Limb (tissue), 2 donors: Measurements from ENCODE around the gene ARRDC1.
"Not testable (repeated sequence)": the region's sequence is repeated elsewhere in the genome, so short reads cannot be mapped to it uniquely, and the experiment has no call there.

Experiments used
- DNase-seq, 2 donors: peaks; one replicate each; pipeline ENCODE4 v3.0.0-alpha.2; 2016; ENCODE audit errors: extremely low spot score in 2 of 2

ARRDC1 gene

DNA sequence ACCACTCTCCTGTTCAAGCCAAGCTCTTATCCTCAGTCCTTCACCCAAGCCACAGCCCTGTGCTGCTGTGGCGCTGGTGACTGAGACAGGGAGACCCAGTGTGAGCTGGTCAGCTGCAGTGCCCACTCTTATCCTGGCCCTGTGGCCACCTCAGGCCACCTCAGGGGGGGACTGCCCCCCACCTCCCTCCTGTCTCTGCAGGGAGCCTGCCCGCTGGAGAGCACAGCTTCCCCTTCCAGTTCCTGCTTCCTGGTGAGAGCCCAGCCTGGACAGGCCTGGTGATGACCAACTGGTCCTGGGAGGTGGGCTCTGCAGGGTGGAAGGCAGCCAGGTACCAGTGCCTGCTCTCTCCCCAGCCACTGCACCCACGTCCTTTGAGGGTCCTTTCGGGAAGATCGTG, 7.8 kb downstream of the ARRDC1 start:
- DNase-seq = no peak

- DNase-seq = no peak
Measured at GRCh38 chr9:137613738-137614523, 8.4 kb downstream of the ARRDC1 start.

DNA sequence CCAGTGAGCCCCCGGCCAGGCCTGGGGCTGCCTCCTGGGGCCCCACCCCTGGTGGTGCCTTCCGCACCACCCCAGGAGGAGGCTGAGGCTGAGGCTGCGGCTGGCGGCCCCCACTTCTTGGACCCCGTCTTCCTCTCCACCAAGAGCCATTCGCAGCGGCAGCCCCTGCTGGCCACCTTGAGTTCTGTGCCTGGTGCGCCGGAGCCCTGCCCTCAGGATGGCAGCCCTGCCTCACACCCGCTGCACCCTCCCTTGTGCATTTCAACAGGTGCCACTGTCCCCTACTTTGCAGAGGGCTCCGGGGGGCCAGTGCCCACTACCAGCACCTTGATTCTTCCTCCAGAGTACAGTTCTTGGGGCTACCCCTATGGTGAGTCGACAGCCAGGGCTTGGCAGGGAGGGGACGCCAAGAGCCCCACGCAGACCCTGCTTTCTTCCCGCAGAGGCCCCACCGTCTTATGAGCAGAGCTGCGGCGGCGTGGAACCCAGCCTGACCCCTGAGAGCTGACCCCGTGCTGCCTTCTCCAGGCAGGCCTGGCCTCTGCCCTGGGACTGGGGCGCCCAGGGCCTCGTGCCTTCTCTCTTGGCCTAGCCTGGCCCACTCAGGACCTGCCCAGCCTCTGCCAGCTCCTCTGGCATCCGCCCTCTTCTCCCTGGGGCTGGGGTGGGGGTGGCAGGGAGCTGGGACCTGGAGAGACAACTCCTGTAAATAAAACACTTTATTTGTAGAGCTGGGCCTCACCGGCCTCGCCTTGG, 9.3 kb downstream of the ARRDC1 start:
- no peak for DNase-seq

GRCh38 chr9:137615387-137615871, 9.9 kb downstream of the ARRDC1 start:
- DNase-seq = no peak

DNA sequence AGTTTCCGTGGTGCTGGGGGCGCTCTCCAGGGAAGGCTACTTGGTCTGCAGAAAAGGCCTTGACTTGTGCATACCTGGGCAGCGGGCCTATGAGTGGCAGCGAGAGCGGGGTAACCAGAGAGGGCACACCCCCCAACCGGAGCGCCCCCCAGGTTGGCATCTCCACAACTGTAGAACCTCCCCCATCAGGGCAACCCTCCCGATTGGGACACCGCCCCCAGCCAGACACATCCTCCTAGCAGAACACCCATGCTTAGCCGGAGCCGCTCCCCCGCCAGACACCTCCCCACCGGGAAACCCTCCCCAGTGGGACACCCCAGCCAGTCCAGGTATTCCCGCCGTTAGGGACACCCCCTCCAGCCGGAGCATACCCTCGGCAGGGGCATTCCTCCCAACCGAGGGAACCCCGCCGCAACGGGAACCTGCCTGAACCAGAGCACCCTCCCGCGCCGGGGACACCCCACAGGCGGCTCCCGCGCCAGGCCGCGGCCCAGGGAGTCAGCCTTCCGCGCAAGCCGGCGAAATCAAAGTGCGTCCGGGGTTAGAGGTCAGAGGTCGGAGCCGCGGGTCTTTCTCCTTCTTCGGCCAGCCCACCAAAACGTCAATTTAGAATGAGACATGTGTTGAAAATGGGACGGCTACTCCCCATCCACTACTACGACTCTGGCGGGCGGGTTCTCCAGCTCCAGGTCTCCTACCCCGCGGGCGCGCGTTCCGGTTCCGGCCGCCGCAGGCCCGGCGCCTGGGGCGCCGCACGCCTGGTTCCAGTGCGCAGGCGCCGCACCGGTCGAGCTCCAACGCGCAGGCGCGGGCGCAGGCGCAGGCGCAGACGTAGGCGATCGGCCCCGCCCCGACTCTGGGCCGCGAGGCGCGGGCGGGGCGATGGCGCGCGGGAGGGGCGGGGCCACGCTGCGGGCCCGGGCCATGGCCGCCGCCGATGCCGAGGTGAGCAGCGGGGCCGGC, 12.9 kb downstream of the ARRDC1 start, which contains the start of gene EHMT1:
TSS of gene EHMT1 (plus strand) at position 901 of the 963 bp plus-strand sequence. CDS start at position 925, 24 bp downstream.
- DNase-seq = peak; percentile 91 to 95

- peak; percentile 38 to 57 for DNase-seq
Measured at GRCh38 chr9:137619240-137620047, 14.0 kb downstream of the ARRDC1 start.

DNA sequence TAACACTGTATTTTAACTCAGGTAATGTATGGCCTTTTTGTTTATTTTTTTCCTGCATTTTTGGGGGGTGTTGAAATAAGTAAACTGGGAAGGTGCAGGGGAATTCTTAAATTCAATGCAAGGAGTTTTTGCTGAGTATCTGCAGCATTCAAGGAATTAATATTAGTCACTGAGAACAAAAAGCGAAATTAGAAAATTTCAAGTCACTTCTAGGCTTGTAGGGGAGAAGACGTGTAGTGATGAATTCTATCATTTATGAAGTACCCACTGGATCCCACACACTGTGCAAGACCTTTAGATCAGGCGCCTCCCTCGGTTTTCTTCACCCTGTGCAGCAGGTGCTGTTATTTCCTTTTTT, 14.5 kb downstream of the ARRDC1 start:
- DNase-seq = no peak

- DNase-seq = no peak
Measured at GRCh38 chr9:137620581-137620980, 15.1 kb downstream of the ARRDC1 start.

GRCh38 chr9:137621131-137621757, 15.8 kb downstream of the ARRDC1 start:
- DNase-seq = no peak

GRCh38 chr9:137622211-137622610, 16.7 kb downstream of the ARRDC1 start:
- not testable (repeated sequence) for DNase-seq

DNA sequence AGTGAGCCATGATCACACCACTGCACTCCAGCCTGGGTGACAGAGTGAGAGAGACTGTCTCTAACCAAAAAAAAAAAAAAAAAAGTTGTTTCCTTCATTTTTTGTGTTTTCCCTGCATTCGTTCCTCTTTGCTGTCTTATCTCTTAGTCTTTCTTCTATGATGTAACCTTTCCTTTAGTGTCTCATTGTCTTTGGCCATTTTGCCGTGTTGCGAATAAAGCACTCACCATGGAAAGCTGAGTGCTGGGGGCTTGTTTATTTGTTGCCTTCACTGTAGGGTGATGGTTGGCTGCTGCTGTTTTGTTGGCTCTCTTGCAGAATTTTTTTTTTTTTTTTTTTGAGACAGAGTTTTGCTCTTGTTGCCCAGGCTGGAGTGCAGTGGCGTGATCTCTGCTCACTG, 21.0 kb downstream of the ARRDC1 start:
- no peak for DNase-seq

- not testable (repeated sequence) for DNase-seq
Measured at GRCh38 chr9:137627406-137627805, 21.9 kb downstream of the ARRDC1 start.

GRCh38 chr9:137630126-137630525, 24.6 kb downstream of the ARRDC1 start:
- DNase-seq = no peak

DNA sequence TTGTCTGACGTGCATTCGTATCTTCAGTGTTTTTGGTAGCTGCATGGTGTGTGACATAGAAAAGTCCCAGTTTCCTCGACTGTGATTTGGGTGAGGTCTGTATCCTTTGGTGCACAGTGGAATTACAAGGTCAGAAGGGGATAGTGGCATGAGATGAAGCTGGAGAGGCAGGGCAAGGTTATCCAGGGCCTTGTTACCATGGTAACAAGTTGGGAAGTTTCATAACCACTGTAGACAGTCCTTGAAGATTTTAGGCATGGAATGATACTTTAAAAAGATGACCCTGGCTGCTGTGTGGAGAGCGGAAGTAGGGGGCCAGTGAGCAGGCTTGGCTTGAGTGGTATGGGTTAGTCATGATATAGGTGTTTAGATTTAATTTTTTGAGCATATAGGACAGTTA, 25.2 kb downstream of the ARRDC1 start:
- DNase-seq = no peak

DNA sequence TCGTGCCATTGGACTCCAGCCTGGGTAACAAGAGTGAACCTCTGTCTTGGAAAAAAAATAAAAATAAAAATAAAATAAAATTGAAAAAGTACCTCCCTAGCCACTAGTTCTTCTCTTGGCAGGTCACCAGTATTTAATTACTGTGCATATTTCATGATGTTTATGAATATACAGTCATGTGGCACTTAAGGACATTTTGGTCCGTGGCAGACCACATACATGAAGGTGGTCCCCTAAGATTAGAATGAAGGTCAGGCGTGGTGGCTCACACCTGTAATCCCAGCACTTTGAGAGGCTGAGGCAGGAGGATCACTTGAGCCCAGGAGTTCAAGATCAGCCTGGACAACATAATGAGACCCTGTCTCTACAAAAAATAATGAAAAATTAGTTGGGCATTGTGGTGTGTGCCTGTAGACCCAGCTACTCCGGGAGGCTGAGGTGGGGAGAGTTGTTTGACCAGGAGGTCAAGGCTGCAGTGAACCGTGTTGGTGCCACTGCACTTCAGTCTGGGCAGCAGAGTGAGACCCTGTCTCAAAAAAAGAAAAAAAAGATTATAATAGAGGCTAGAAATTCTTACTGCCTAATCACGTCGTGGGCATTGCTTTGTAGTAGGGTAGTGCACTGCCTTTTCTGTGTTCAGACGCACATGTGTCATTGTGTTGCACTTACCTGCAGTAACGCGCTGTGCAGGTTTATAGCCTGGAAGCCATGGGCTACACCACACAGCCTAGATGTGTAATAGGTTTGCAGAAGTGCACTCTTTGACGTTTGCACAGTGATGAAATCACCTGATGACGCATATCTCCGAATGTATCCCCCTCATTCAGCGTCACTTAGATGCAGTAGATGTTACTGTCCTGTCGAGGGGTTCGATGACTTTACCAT, 26.1 kb downstream of the ARRDC1 start:
- no peak for DNase-seq

DNA sequence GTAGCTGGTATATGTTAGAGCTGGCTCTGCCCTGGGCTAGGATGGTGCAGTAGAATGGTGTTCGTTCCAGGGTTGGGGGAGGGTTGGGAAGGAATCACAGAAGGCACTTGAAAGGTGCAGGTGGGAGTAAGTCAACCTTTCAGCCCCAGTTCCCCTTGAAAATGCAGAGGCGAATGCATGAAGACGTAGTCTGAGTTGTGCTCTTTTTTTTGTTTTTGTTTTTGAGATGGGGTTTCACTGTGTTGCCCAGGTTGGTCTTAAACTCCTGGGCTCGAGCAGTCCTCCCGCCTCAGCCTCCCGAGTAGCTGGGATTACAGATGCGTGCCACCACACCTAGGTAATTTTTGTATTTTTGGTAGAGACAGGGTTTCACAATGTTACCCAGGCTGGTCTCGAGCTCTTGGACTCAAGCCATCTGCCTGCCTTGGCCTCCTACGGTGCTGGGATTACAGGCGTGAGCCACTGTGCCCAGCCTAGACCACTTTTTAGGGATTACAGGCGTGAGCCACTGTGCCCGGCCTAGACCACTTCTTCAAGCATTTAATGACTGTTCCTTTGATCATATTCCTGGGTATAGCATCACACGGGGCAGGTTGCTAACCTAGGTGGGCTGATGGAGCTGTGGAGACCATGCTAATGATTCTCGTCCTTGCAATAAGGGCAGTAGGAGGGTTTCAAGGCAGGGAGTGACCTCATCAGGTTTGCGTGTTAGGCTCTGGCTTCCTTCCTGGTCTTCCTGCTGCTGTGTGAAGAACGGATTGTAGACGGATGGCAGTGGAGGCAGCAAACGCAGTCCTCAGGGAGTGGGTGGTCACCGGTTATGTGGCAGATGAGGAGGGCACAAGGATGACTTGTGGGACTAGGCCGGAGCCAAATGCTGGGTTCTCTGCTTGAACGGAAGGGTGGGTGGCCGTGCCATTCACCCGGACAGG, 27.0 kb downstream of the ARRDC1 start:
- DNase-seq = no peak

DNA sequence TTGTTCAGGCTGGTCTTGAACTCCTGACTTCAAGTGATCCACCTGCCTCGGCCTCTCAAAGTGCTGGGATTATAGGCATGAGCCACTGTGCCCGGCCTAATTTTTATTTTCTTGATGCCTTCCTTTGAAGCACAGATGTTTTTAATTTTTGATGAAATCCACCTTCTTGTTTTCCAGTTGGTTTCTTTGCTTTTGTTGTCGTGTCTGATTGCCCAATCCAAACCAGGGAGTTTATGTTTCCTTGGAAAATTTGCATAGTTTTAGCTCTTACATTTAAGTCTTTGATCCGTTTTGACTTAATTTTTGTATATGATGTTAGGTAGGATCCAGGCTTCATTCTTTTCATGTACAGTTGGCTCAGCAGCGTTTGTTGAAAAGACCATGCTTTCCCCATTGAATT, 28.5 kb downstream of the ARRDC1 start:
- DNase-seq = no peak

DNA sequence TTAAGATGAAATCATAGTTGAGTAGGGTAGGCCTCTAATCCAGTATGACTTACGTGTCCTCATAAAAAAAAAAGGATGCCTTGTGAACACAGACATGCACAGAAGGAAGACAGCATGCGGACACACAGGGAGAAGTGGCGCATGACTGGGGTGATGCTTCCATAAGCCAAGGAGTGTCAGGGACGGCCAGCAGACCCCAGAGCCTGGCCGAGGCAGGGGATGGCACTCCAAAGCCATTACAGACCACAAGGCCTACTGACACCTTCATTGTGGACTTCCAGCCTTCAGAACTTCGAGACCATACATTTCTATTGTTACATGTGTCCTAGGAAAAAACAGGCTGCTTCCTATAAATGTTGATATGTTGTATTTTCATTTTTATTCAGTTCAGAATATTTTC, 33.2 kb downstream of the ARRDC1 start:
- DNase-seq = no peak
